HCT116 (cell line): Measurements from ENCODE around the gene POLR1D. TPM values are rescaled to one million over a fixed set of nuclear protein-coding genes. Genes with fewer than 3 reads are reported as not detected.

ENCODE experiments used
- ATAC-seq: fragments of 200-7000 bp; cut with Tn5 transposase; 2 replicates; pipeline ENCODE4 v1.9.1; 2020; ENCODE audit warnings: mild to moderate bottlenecking, moderate library complexity
- BruUV-seq: library from RNA; stranded (reverse); fragments of 400-500 nt; replicated peaks from 2 replicates; lab custom pipeline; 2021; lab: Mats Ljungman, UMichigan
- CTCF ChIA-PET: fragments of 300-600 bp; sonication (Branson Sonifier 250); formaldehyde crosslinking; loops from one replicate; lab custom pipeline; 2021; ENCODE audit warnings: antibody characterized with exemption; lab: Charles Lee
- POLR2A ChIA-PET: fragments of 300-600, 350-600 bp; sonication (Branson Sonifier 250); formaldehyde crosslinking; loops from one replicate; lab custom pipeline; 2021; ENCODE audit warnings: antibody characterized with exemption; lab: Charles Lee
- RAD21 ChIA-PET, 2 experiments: fragments of 300-600 bp; sonication (Branson Sonifier 250); formaldehyde crosslinking; loops; one replicate each; lab custom pipeline; 2023; ENCODE audit warnings: low total read pairs in 2 of 2; ENCODE audit not compliant: uncharacterized antibody in 2 of 2, unreplicated experiment in 2 of 2, low non-redundant PET in 1 of 2; lab: Charles Lee
- DNase-seq: peaks from one replicate; pipeline ENCODE4 v3.0.0-alpha.2; 2010; ENCODE audit warnings: low read depth, low spot score
- H2AFZ ChIP-seq: fragments of 200-600 bp; shearing (Covaris generic), sonication (generic); 2 replicates; pipeline ENCODE4 v1.6.1; 2017; ENCODE audit warnings: low read depth, mixed run types, mixed read lengths, antibody characterized with exemption, low read length; ENCODE audit not compliant: poor library complexity, severe bottlenecking
- H3K27ac ChIP-seq: 2 replicates; pipeline ENCODE4 v1.5.1; 2012; ENCODE audit warnings: low read depth, low read length
- H3K27me3 ChIP-seq: fragments of 200-600 bp; sonication (generic); 2 replicates; pipeline ENCODE4 v1.6.1; 2016; ENCODE audit warnings: mixed run types, low read length, mixed read lengths; ENCODE audit not compliant: insufficient read depth
- H3K36me3 ChIP-seq, 2 experiments: fragments of 200-500 bp in 1 of 2; fragments of 200-600 bp in 1 of 2; sonication (Bioruptor generic) in 1 of 2; sonication (generic) in 1 of 2; 2 replicates each; pipeline versions ENCODE4 v1.5.1 to v1.6.1; 2014 to 2016; ENCODE audit warnings: low read length in 2 of 2, inconsistent platforms in 1 of 2, mixed read lengths in 1 of 2, mixed run types in 1 of 2; ENCODE audit not compliant: insufficient read depth in 2 of 2, control insufficient read depth in 1 of 2
- H3K4me1 ChIP-seq, 2 experiments: fragments of 200-600 bp in 1 of 2; sonication (generic) in 1 of 2; 2 replicates each; pipeline versions ENCODE4 v1.5.1 to v1.6.1; 2012 to 2017; ENCODE audit warnings: low read length in 2 of 2, inconsistent platforms in 1 of 2, mild to moderate bottlenecking in 1 of 2, mixed read lengths in 1 of 2, mixed run types in 1 of 2, moderate library complexity in 1 of 2; ENCODE audit not compliant: insufficient read depth in 2 of 2, control insufficient read depth in 1 of 2
- H3K4me2 ChIP-seq: fragments of 200-600 bp; sonication (generic); 2 replicates; pipeline ENCODE4 v1.6.1; 2017; ENCODE audit warnings: mixed run types, low read length, mixed read lengths
- H3K4me3 ChIP-seq, 2 experiments: fragments of 200-600 bp in 1 of 2; sonication (generic) in 1 of 2; replicated peaks in 1 of 2; 2 replicates each; pipeline ENCODE4 v1.5.1; 2011 to 2016; ENCODE audit warnings: low read length in 2 of 2, control low read depth in 1 of 2, low read depth in 1 of 2, mild to moderate bottlenecking in 1 of 2, mixed read lengths in 1 of 2, mixed run types in 1 of 2
- H3K79me2 ChIP-seq: fragments of 200-600 bp; sonication (generic); 2 replicates; pipeline ENCODE4 v1.6.1; 2017; ENCODE audit warnings: mild to moderate bottlenecking, mixed run types, low read length, moderate library complexity, mixed read lengths; ENCODE audit not compliant: insufficient read depth
- H3K9ac ChIP-seq: fragments of 200-600 bp; sonication (generic); 2 replicates; pipeline ENCODE4 v1.6.1; 2016; ENCODE audit warnings: low read length, mixed read lengths
- H3K9me2 ChIP-seq: fragments of 200-600 bp; sonication (generic), shearing (Covaris generic); 2 replicates; pipeline ENCODE4 v1.6.1; 2017; ENCODE audit warnings: mixed run types, mild to moderate bottlenecking, moderate library complexity; ENCODE audit not compliant: insufficient read depth
- H3K9me3 ChIP-seq, 2 experiments: fragments of 200-500 bp in 1 of 2; fragments of 200-600 bp in 1 of 2; sonication (Bioruptor generic) in 1 of 2; sonication (generic) in 1 of 2; 2 replicates each; pipeline ENCODE4 v1.6.1; 2014 to 2017; ENCODE audit warnings: low read length in 2 of 2, mixed read lengths in 2 of 2, inconsistent platforms in 1 of 2, low read depth in 1 of 2, mild to moderate bottlenecking in 1 of 2, mixed run types in 1 of 2, moderate library complexity in 1 of 2; ENCODE audit not compliant: control insufficient read depth in 1 of 2, insufficient read depth in 1 of 2
- H4K20me1 ChIP-seq: fragments of 200-600 bp; sonication (generic), shearing (Covaris generic); 2 replicates; pipeline ENCODE4 v1.6.1; 2017; ENCODE audit warnings: mixed run types, mild to moderate bottlenecking, moderate library complexity; ENCODE audit not compliant: insufficient read depth
- CBX3 ChIP-seq: IDR thresholded peaks from 2 replicates; pipeline ENCODE4 v1.6.1; 2012; ENCODE audit warnings: low read depth
- EGR1 ChIP-seq: IDR thresholded peaks from 2 replicates; pipeline ENCODE4 v1.6.1; 2012; ENCODE audit warnings: low read depth
- ELF1 ChIP-seq: IDR thresholded peaks from 2 replicates; pipeline ENCODE4 v1.6.1; 2012; ENCODE audit warnings: low read depth, borderline replicate concordance
- EZH2phosphoT487 ChIP-seq: fragments of 200-600 bp; IDR thresholded peaks from 2 replicates; pipeline ENCODE4 v1.6.1; 2018; ENCODE audit warnings: antibody characterized with exemption, borderline replicate concordance
- FOSL1 ChIP-seq: IDR thresholded peaks from 2 replicates; pipeline ENCODE4 v1.6.1; 2012; ENCODE audit warnings: low read depth
- JUND ChIP-seq: IDR thresholded peaks from 2 replicates; pipeline ENCODE4 v1.6.1; 2012
- POLR2A ChIP-seq: IDR thresholded peaks from 2 replicates; pipeline ENCODE4 v1.7.0; 2011; ENCODE audit warnings: borderline replicate concordance; ENCODE audit not compliant: insufficient read depth, insufficient read length; ENCODE audit errors: extremely low read depth
- SP1 ChIP-seq: IDR thresholded peaks from 2 replicates; pipeline ENCODE4 v1.6.1; 2012; ENCODE audit warnings: low read depth
- TCF7L2 ChIP-seq: IDR thresholded peaks from 2 replicates; pipeline ENCODE4 v1.7.0; 2011; ENCODE audit warnings: borderline replicate concordance, inconsistent platforms; ENCODE audit not compliant: insufficient read depth, insufficient read length; ENCODE audit errors: extremely low read depth
- YY1 ChIP-seq: IDR thresholded peaks from 2 replicates; pipeline ENCODE4 v1.6.1; 2011; ENCODE audit warnings: low read length, low read depth, moderate library complexity, mild to moderate bottlenecking; ENCODE audit not compliant: insufficient replicate concordance; ENCODE audit errors: extremely low read depth
- ZNF274 ChIP-seq: fragments of 200-500 bp; sonication (Bioruptor generic); IDR thresholded peaks from 2 replicates; pipeline ENCODE4 v1.6.1; 2014; ENCODE audit warnings: mild to moderate bottlenecking, low read depth, low read length, inconsistent platforms
- intact Hi-C: fragments of 100-400 bp; cut with micrococcal nuclease; formaldehyde crosslinking; loops from 2 replicates; pipeline ENCODE4 v1.10.0; 2022
- total RNA-seq: library from RNA; stranded (reverse); gene quantifications from one replicate; pipeline ENCODE4 v1.2.1, GENCODE V29; 2021; ENCODE audit not compliant: unreplicated experiment
- TF ChIP-seq, protein P1 (sequence below): IDR thresholded peaks from 2 replicates; pipeline ENCODE4 v1.6.1; 2012; ENCODE audit warnings: low read depth

POLR1D gene
- total RNA-seq, 1 experiment from 2014 or later = 184 TPM

DNA sequence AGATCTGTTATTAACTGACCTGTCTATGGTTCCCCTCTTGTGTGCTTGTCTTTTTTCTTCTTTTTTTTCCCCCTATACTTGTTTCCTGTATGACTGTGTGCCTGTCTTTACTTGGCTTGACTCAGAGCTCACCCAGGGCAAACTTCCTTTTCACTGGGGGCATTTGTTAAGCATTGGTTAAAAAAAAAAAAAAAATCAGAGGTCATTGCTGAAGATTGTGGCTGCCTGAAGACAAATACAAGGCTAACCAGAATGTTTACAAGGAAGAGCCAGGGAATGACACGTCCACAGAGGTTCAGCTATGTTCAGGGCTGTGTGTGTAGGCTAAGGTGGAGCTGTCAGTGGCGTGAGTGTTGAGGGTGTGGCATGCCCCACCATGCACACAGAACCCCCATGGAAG, 48.4 kb upstream of the POLR1D start:
- Histone ChIP-seq H3K27ac (no peak overlapping the region), H3K9ac (no peak overlapping the region), H3K4me1 (no peaks in the 10 kb centered on the region), H3K79me2 (no peaks in the 10 kb centered on the region; the same call in 1 of the 2 replicates), H3K4me3 (no peak overlapping the region), H3K4me2 (no peak overlapping the region), H3K9me3 (no peaks in the 10 kb centered on the region), H3K27me3 (no peaks in the 10 kb centered on the region), H2AFZ (no peak overlapping the region), H4K20me1 (no peaks in the 10 kb centered on the region), H3K36me3 (no peaks in the 10 kb centered on the region), H3K9me2 (no peaks in the 10 kb centered on the region)
- ChIA-PET RAD21 (no interaction called here), CTCF (no interaction called here), POLR2A (no interaction called here)
- DNase-seq = no peak
- BruUV-seq = no TSS peak
- no peak for TF ChIP-seq SP1
- no peak for TF ChIP-seq TCF7L2
- TF ChIP-seq CBX3 = no peak
- no peak for TF ChIP-seq EGR1
- no peak for TF ChIP-seq EZH2phosphoT487
- no peak for TF ChIP-seq ELF1
- no peak for TF ChIP-seq ZNF274
- TF ChIP-seq, protein P1, sequence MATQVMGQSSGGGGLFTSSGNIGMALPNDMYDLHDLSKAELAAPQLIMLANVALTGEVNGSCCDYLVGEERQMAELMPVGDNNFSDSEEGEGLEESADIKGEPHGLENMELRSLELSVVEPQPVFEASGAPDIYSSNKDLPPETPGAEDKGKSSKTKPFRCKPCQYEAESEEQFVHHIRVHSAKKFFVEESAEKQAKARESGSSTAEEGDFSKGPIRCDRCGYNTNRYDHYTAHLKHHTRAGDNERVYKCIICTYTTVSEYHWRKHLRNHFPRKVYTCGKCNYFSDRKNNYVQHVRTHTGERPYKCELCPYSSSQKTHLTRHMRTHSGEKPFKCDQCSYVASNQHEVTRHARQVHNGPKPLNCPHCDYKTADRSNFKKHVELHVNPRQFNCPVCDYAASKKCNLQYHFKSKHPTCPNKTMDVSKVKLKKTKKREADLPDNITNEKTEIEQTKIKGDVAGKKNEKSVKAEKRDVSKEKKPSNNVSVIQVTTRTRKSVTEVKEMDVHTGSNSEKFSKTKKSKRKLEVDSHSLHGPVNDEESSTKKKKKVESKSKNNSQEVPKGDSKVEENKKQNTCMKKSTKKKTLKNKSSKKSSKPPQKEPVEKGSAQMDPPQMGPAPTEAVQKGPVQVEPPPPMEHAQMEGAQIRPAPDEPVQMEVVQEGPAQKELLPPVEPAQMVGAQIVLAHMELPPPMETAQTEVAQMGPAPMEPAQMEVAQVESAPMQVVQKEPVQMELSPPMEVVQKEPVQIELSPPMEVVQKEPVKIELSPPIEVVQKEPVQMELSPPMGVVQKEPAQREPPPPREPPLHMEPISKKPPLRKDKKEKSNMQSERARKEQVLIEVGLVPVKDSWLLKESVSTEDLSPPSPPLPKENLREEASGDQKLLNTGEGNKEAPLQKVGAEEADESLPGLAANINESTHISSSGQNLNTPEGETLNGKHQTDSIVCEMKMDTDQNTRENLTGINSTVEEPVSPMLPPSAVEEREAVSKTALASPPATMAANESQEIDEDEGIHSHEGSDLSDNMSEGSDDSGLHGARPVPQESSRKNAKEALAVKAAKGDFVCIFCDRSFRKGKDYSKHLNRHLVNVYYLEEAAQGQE = no peak
- no peak for TF ChIP-seq FOSL1
- no peak for TF ChIP-seq YY1
- no peak for TF ChIP-seq JUND
- no peak for TF ChIP-seq POLR2A
- intact Hi-C loops = no loop called here
- no peak for ATAC-seq
